LNCaP clone FGC (cell line): ENCODE data around the gene ICAM5.
A peak's percentile ranks its signal among the peaks of the same experiment; 100 is the strongest.

Experiments
- DNase-seq: peaks from one replicate; pipeline ENCODE4 v3.0.0-alpha.2; 2011; ENCODE audit warnings: low read depth
- H3K4me3 ChIP-seq: 2 replicates; pipeline ENCODE4 v1.5.1; 2011; ENCODE audit warnings: mild to moderate bottlenecking, low read depth, low read length, control low read depth
- CTCF ChIP-seq: IDR thresholded peaks from 2 replicates; pipeline ENCODE4 v1.5.1; 2012; ENCODE audit warnings: mild to moderate bottlenecking; ENCODE audit not compliant: control insufficient read depth, insufficient read depth; ENCODE audit errors: extremely low read depth

ICAM5 gene

GRCh38 chr19:10306327-10306726, 16.6 kb downstream of the ICAM5 start:
- no peak for TF ChIP-seq CTCF
- DNase-seq = no peak
- H3K4me3 ChIP-seq = no peak overlapping the region

- H3K4me3 ChIP-seq = no peak within 1 kb of the TSS
- no peak for TF ChIP-seq CTCF
- DNase-seq = no peak
Observed at GRCh38 chr19:10309423-10309822, 19.7 kb downstream of the ICAM5 start, which contains the start of gene ZGLP1. Gene ZGLP1 (minus strand): TSS chr19:10309815.

GRCh38 chr19:10315335-10316214, 25.8 kb downstream of the ICAM5 start, which contains the start of gene FDX2:
Gene FDX2 (minus strand): TSS chr19:10316015. CDS start chr19:10315996, 19 bp downstream.
- no peak for TF ChIP-seq CTCF
- peak within 1 kb of the TSS; percentile 74 for H3K4me3 ChIP-seq
- peak; percentile 57 for DNase-seq

- TF ChIP-seq CTCF = no peak
- peak overlapping the region; percentile 74 for H3K4me3 ChIP-seq
- DNase-seq = no peak
Observed at GRCh38 chr19:10316229-10317044, 26.7 kb downstream of the ICAM5 start.

- no peak for TF ChIP-seq CTCF
- H3K4me3 ChIP-seq = no peak overlapping the region
- DNase-seq = no peak
Observed at GRCh38 chr19:10317045-10317856, 27.5 kb downstream of the ICAM5 start.

- no peak for TF ChIP-seq CTCF
- no peak for DNase-seq
Observed at GRCh38 chr19:10317857-10318462, 28.2 kb downstream of the ICAM5 start.

More at GRCh38 chr19:10317857-10318462, 28.2 kb downstream of the ICAM5 start:
- H3K4me3 ChIP-seq = no peak overlapping the region
